HK-2 (cell line): ENCODE measurements around the gene URI1.
"Not testable (repeated sequence)": the region's sequence is repeated elsewhere in the genome, so short reads cannot be mapped to it uniquely, and the experiment has no call there.

ENCODE experiments used
- DNase-seq: peaks from one replicate; pipeline ENCODE4 v3.0.0-alpha.2; 2018; ENCODE audit not compliant: unreplicated experiment

URI1 gene

GRCh38 chr19:30024091-30024490 is 82.1 kb downstream of the URI1 start:
- DNase-seq, result no peak

GRCh38 chr19:30026933-30027332 is 84.9 kb downstream of the URI1 start:
- DNase-seq, result no peak

- no peak for DNase-seq
These were observed 86.3 kb downstream of the URI1 start for GRCh38 chr19:30028118-30028991.

DNA sequence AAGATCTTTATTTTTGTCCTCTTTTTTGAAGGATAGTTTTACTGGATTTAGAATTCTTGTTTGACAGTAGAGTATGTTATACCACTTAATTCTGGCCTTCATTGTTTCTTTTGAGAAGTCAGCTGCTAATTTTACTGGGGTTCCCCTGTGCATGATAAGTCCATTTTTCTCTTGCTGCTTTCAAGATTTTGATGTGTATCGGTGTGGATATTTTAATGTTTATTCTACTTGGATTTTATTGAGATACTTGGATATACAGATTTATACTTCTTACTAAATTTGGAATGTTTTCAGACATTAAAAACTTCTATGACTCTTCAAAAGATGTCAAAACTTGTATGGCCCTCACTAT is 86.9 kb downstream of the URI1 start:
- no peak for DNase-seq

- DNase-seq, result no peak
These were observed 87.9 kb downstream of the URI1 start for GRCh38 chr19:30029721-30030510.

DNA sequence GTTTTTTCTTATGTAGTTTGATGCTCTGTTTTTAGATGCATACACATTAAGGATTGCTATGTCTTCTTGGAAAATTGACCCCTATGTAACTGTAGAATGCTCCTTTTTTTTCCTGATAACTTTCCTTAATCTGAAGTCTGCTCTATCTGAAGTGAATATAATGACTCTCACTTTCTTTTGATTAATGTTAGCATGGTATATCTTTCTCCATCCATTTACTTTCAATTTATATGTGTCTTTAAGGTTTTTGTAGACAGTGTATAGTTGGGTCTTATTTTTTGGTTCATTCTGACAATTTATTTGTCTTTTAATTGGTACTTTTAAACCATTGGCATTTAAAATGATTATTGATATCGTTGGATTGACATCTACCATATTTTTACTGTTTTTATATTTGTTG is 92.3 kb downstream of the URI1 start:
- no peak for DNase-seq

- DNase-seq, result no peak
These were observed 94.4 kb downstream of the URI1 start for GRCh38 chr19:30036154-30037129.

- DNase-seq, result no peak
These were observed 95.8 kb downstream of the URI1 start for GRCh38 chr19:30037835-30038234.

- not testable (repeated sequence) for DNase-seq
These were observed 99.9 kb downstream of the URI1 start for GRCh38 chr19:30041931-30042330.

GRCh38 chr19:30043008-30043407 is 101.0 kb downstream of the URI1 start:
- DNase-seq, result not testable (repeated sequence)

DNA sequence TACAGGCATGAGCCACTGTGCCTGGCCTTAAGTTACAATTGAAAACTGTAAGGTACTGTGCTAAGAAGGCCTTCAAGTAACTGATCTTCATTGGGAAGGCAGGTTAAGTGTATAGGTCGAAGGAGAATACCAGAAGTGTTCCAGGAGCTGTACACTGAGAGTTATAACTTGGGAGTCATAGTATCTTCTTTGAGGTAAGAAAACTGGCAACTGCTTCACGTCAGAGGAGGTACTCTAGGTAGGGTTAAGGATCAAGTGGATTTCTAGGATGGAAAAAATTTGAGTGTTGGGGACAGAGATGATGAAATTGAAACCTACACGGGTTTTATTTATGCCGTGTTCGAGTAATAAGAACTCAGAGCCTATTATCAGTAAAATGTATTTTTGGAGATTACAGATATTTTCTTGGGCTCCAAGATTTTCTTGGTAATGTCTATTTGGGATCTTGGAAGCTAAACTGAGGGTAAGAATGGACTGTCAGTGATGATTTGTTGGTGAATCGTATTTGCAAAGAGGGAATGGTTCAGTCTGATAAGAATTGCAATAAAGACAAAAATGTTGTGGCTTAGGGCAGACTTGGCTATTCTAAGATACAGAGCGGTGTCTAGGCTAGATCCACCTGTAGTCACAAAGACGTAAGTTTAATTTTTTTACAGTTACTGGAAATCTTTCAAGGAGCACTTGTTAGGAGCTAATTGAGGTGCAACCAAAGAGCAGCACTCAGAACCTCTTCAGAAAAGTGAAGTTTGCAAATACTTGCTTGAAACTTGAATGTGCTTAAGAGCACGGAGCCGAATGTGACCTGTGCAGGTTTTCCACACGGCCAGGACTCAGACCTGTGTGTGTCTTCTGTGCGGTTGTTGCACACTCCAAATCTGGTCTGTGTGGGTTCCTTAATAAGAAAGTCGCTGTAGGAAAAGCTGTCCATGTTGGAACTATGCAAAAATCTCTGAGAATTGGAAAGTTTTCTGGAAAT is 102.5 kb downstream of the URI1 start:
- no peak for DNase-seq

- no peak for DNase-seq
These were observed 104.5 kb downstream of the URI1 start for GRCh38 chr19:30046522-30046921.

DNA sequence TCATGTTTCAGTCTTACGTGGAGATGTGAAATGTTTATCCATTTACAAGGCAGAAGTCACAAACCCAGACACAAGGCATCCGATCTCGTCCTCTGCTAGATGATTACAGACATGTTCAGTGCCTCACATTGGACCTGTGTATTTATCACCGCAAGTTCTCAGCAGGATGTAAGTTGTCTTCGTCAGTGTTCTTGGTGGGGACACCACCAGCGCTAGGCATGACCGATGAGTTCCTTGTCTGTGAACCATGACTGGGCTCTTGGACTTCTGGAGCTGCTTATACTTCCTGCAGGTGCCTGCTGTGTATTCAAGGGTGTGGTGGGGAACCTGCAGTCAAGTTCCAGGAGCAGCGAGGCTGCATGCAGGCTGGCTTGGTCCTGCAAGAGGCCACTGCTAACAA is 105.4 kb downstream of the URI1 start:
- no peak for DNase-seq

DNA sequence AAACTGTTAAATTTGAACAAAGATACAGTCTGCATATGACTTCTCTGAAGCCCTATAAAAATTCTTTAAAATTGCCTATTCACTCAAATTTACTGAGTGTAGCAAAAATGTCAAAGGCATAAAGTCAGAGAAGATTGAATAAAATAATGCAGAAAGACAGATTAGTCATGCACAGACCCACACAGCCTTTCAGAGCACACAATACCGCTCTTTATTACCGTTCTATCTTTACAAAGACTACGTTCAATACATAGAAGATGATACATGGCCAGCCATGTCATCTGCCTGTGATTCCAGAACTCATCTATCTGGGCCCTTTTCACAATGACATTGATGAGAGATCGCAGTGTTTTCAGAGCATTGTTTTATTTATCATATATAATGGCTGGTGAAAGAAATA is 107.2 kb downstream of the URI1 start:
- DNase-seq, result no peak

DNA sequence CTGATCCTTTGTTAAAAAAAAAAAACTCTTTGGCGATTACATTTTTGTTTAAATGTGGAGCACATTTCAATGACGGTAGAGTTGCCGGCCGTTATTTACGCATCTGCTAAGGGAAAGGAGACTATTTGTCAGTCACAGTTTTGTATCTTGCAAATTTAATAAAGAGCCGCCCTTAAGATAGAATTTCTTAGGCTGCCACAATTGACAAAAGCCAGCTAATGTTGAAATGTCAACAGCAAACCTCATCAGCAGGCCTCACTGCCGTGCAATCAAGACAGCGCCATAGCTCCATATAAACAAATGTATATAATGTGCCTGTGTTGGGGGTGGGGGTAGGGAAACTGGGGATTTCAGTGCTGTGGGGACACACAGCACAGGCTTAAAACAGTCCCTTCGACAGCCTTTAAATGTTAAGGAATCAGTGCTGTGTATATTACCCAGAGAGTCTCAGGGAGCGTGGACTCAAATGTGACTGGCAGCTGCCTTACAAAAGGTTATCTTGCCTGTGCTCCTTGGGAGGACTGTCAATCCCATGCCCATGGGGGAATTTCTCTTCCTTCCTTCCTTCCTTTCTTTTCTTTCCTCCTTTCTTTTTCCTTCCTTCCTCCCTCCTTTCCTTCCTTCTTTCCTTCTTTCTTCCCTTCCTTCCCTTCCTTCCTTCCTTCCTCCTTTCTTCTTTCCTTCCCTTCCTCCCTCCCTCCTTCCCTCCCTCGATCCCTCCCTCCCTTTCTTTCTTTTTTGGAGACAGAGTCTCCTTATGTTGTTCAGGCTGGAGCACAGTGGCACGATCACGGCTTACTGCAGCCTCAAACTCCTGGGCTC is 108.0 kb downstream of the URI1 start:
- no peak for DNase-seq

- DNase-seq, result no peak
These were observed 110.4 kb downstream of the URI1 start for GRCh38 chr19:30052122-30053075.

DNA sequence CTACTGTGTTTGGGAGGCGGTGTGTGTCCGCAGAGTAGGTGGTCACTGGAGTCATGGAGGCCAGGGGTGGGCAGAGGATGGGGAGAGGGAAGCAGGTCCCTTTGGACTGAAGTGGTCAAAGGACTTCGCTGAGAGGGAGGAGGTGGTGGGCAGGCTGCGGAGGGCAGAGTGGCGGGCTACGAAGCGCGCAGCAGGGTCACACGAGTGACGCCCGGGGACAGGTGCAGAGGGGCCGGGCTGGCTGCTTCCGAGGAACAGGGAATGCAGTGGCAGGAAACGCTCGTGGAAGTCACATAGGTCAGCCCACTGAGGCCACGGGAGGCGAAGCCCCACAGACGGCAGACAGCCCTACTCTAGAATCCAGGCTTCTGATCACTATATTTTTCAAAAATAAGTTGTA is 111.5 kb downstream of the URI1 start:
- no peak for DNase-seq

DNA sequence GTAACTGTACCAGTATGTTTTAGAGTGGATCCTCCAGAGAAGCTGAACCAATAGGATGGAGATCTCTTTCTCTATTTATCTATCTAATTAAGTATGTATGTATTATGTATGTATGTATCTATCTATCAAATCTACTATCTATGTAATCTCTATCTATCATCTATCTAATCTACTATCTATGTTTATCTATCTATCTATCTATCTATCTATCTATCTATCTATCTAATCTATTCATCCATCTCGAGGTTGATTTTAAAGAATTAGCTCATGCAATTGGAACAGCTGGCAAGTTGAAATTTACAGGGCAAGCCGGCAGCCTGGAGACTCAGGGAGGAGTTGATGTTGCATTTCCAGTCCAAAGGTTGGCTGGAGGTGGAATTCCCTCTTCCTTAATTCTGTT is 112.2 kb downstream of the URI1 start:
- DNase-seq, result no peak

GRCh38 chr19:30056580-30056979 is 114.5 kb downstream of the URI1 start:
- no peak for DNase-seq
